Measurements from ENCODE around the gene MAP4K5. TPM values are rescaled to one million over a fixed set of nuclear protein-coding genes. Genes with fewer than 3 reads are reported as not detected.

MAP4K5 gene
- total RNA-seq, 1 experiment from 2014 or later, result 33.1 TPM

GRCh38 chr14:50452296-50452695 lies 80.1 kb downstream of the MAP4K5 start:
- H3K36me3 ChIP-seq (ENCODE audit: control insufficient read depth, insufficient read depth, low read length), result peaks cover 12% of the 10 kb centered on the region
- no peaks in the 10 kb centered on the region for H3K27me3 ChIP-seq (ENCODE audit: control insufficient read depth, insufficient read depth, low read length)
- H3K4me1 ChIP-seq (ENCODE audit: control insufficient read depth, insufficient read depth, low read length), result no peaks in the 10 kb centered on the region
- BruUV-seq (replicated peaks), result no TSS peak
- POLR2A ChIA-PET, result no interaction called here
- no peak overlapping the region for H3K27ac ChIP-seq (ENCODE audit: low read length)
- no peak for TF ChIP-seq POLR2AphosphoS5 (IDR thresholded peaks at IDR 0.05; ENCODE audit: low read depth, low read length)
- TF ChIP-seq TCF7L2 (IDR thresholded peaks at IDR 0.05; ENCODE audit: low read depth, low read length), result no peak
- no peak for TF ChIP-seq REST (IDR thresholded peaks at IDR 0.05; ENCODE audit: insufficient read depth in 1 of 2, low read depth in 2 of 2, low read length in 1 of 2)
- TF ChIP-seq SIN3A (IDR thresholded peaks at IDR 0.05; ENCODE audit: borderline replicate concordance, insufficient read depth, low read depth, low read length), result no peak
- TF ChIP-seq CTCF (IDR thresholded peaks at IDR 0.05), result no peak
- DNase-seq (ENCODE audit: low read depth, low spot score), result no peak
- intact Hi-C loops (cut with micrococcal nuclease; ENCODE audit: unreplicated experiment) (no loop called here), in situ Hi-C loops (cut with HindIII; ENCODE audit: low pct_unique_long_range_greater_than_20kb, low sequenced_read_pairs) (no loop called here)
- CTCF ChIA-PET, result no interaction called here
- H3K9me3 ChIP-seq (ENCODE audit: control insufficient read depth, insufficient read depth, low read depth, low read length), result no peaks in the 10 kb centered on the region
- H3K4me3 ChIP-seq (ENCODE audit: low read depth in 2 of 2, low read length in 2 of 2), result no peak overlapping the region
- ATAC-seq, result no peak

DNA sequence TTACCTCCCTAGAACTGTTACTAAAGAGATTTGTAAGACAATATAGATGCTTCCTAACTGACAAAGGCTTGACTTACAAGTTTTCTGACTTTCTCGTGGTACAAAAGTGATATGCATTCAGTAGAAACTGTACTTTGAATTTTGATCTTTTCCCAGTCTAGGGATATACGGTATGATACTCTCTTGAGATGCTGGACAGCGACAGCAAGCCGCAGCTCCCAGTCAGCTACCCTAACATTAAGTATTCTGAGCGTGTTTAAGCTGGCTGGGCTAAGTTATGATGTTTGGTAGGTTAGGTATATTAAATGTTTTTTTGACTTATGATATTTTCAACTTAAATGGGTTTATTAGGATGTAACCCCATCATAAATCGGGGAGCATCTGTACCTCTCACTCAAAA lies 80.5 kb downstream of the MAP4K5 start:
- Histone ChIP-seq H3K27ac (ENCODE audit: low read length) (no peak overlapping the region), H3K4me3 (ENCODE audit: low read depth in 2 of 2, low read length in 2 of 2) (no peak overlapping the region), H3K36me3 (ENCODE audit: control insufficient read depth, insufficient read depth, low read length) (peaks cover 15% of the 10 kb centered on the region), H3K9me3 (ENCODE audit: control insufficient read depth, insufficient read depth, low read depth, low read length) (no peaks in the 10 kb centered on the region), H3K27me3 (ENCODE audit: control insufficient read depth, insufficient read depth, low read length) (no peaks in the 10 kb centered on the region), H3K4me1 (ENCODE audit: control insufficient read depth, insufficient read depth, low read length) (no peaks in the 10 kb centered on the region)
- in situ Hi-C loops (cut with HindIII; ENCODE audit: low pct_unique_long_range_greater_than_20kb, low sequenced_read_pairs) (no loop called here), intact Hi-C loops (cut with micrococcal nuclease; ENCODE audit: unreplicated experiment) (no loop called here)
- ChIA-PET CTCF (no interaction called here), POLR2A (no interaction called here)
- BruUV-seq (replicated peaks), result no TSS peak
- DNase-seq (ENCODE audit: low read depth, low spot score) (no peak), ATAC-seq (no peak)
- TF ChIP-seq REST (IDR thresholded peaks at IDR 0.05; ENCODE audit: insufficient read depth in 1 of 2, low read depth in 2 of 2, low read length in 1 of 2), result peak; percentile 46 to 58; a peak in 3 of 4 replicates
- no peak for TF ChIP-seq SIN3A (IDR thresholded peaks at IDR 0.05; ENCODE audit: borderline replicate concordance, insufficient read depth, low read depth, low read length)

Measured in Panc1 (cell line).